HEK293 (cell line): ENCODE results near the gene FAM117B.

Experiments
- CTCF ChIA-PET: fragments of 350-600 bp; formaldehyde crosslinking; extraction: SDS; loops from one replicate; lab custom pipeline; 2021; ENCODE audit warnings: antibody characterized with exemption; lab: Yijun Ruan, JAX
- POLR2A ChIA-PET: fragments of 300-600 bp; formaldehyde crosslinking; extraction: SDS; loops from one replicate; lab custom pipeline; 2020; ENCODE audit warnings: antibody characterized with exemption, inconsistent platforms; lab: Yijun Ruan, JAX
- H3K27ac ChIP-seq: fragments of 200-500 bp; sonication (Bioruptor generic); 2 replicates; pipeline ENCODE4 v1.5.1; 2014; ENCODE audit warnings: low read depth, low read length, control low read depth, inconsistent platforms; ENCODE audit errors: extremely low read depth
- H3K36me3 ChIP-seq, 2 experiments: fragments of 200-500 bp in 1 of 2; sonication (Bioruptor generic) in 1 of 2; 1 replicate in 1 of 2; 2 replicates in 1 of 2; pipeline ENCODE4 v1.5.1; 2014 to 2017; ENCODE audit warnings: inconsistent platforms in 2 of 2, low read length in 2 of 2; ENCODE audit not compliant: control insufficient read depth in 2 of 2, insufficient read depth in 1 of 2
- H3K4me1 ChIP-seq: fragments of 200-500 bp; sonication (Bioruptor generic); 2 replicates; pipeline ENCODE4 v1.5.1; 2014; ENCODE audit warnings: mild to moderate bottlenecking, low read length, inconsistent platforms; ENCODE audit not compliant: control insufficient read depth, insufficient read depth
- H3K4me3 ChIP-seq: 2 replicates; pipeline ENCODE4 v1.5.1; 2011; ENCODE audit warnings: low read depth, mild to moderate bottlenecking, control low read depth, low read length, moderate library complexity
- H3K9me3 ChIP-seq: fragments of 200-500 bp; sonication (Bioruptor generic); 2 replicates; pipeline ENCODE4 v1.5.1; 2014; ENCODE audit warnings: low read depth, low read length, inconsistent platforms; ENCODE audit not compliant: control insufficient read depth, insufficient read depth
- HOXD13 ChIP-seq: sonication (generic); formaldehyde crosslinking; IDR thresholded peaks from 2 replicates; pipeline ENCODE4 v1.8.0; 2022; ENCODE audit warnings: missing genetic modification reagents, borderline replicate concordance
- KLF16 ChIP-seq: fragments of 450-650 bp; formaldehyde crosslinking; IDR thresholded peaks from 2 replicates; pipeline ENCODE4 v1.5.1; 2017; ENCODE audit warnings: missing biosample characterization, missing genetic modification characterization
- KLF7 ChIP-seq: fragments of 450-650 bp; formaldehyde crosslinking; IDR thresholded peaks from 2 replicates; pipeline ENCODE4 v1.5.1; 2016; ENCODE audit warnings: missing biosample characterization, missing genetic modification characterization, borderline replicate concordance
- KLF8 ChIP-seq: fragments of 450-650 bp; formaldehyde crosslinking; IDR thresholded peaks from 2 replicates; pipeline ENCODE4 v1.5.1; 2016; ENCODE audit warnings: missing biosample characterization, missing genetic modification characterization
- PRDM1 ChIP-seq: fragments of 450-650 bp; formaldehyde crosslinking; IDR thresholded peaks from 2 replicates; pipeline ENCODE4; 2016; ENCODE audit warnings: missing biosample characterization, missing genetic modification characterization
- PRDM6 ChIP-seq: fragments of 450-650 bp; formaldehyde crosslinking; IDR thresholded peaks from 2 replicates; pipeline ENCODE4 v1.5.1; 2017; ENCODE audit warnings: missing biosample characterization, missing genetic modification characterization
- WT1 ChIP-seq: fragments of 450-650 bp; formaldehyde crosslinking; IDR thresholded peaks from 2 replicates; pipeline ENCODE4 v1.5.1; 2016; ENCODE audit warnings: missing biosample characterization, missing genetic modification characterization
- ZBTB48 ChIP-seq: fragments of 450-650 bp; formaldehyde crosslinking; IDR thresholded peaks from 2 replicates; pipeline ENCODE4 v1.5.1; 2016; ENCODE audit warnings: missing biosample characterization, missing genetic modification characterization
- ZBTB6 ChIP-seq: fragments of 450-650 bp; formaldehyde crosslinking; IDR thresholded peaks from 2 replicates; pipeline ENCODE4 v1.5.1; 2017; ENCODE audit warnings: missing biosample characterization, missing genetic modification characterization
- ZNF341 ChIP-seq: fragments of 450-650 bp; formaldehyde crosslinking; IDR thresholded peaks from 2 replicates; pipeline ENCODE4; 2016; ENCODE audit warnings: low read depth, missing biosample characterization, missing genetic modification characterization
- ZNF426 ChIP-seq: fragments of 450-650 bp; formaldehyde crosslinking; IDR thresholded peaks from 2 replicates; pipeline ENCODE4 v1.5.1; 2017; ENCODE audit warnings: missing biosample characterization, missing genetic modification characterization, mild to moderate bottlenecking, inconsistent platforms, moderate library complexity
- ZNF48 ChIP-seq: fragments of 450-650 bp; formaldehyde crosslinking; IDR thresholded peaks from 2 replicates; pipeline ENCODE4 v1.5.1; 2016; ENCODE audit warnings: missing biosample characterization, missing genetic modification characterization
- ZNF610 ChIP-seq: fragments of 450-650 bp; formaldehyde crosslinking; IDR thresholded peaks from 2 replicates; pipeline ENCODE4 v1.5.1; 2016; ENCODE audit warnings: missing biosample characterization, missing genetic modification characterization, borderline replicate concordance
- ZNF660 ChIP-seq: fragments of 450-650 bp; IDR thresholded peaks from 2 replicates; pipeline ENCODE4 v1.5.1; 2018; ENCODE audit warnings: missing biosample characterization, mild to moderate bottlenecking, missing genetic modification characterization
- ZSCAN4 ChIP-seq: fragments of 450-650 bp; formaldehyde crosslinking; IDR thresholded peaks from 2 replicates; pipeline ENCODE4 v1.5.1; 2017; ENCODE audit warnings: missing biosample characterization, missing genetic modification characterization
- TF ChIP-seq, protein P1 (sequence below): fragments of 450-650 bp; formaldehyde crosslinking; IDR thresholded peaks from 2 replicates; pipeline ENCODE4 v1.5.0; 2017; ENCODE audit warnings: missing biosample characterization, missing genetic modification characterization, borderline replicate concordance
- TF ChIP-seq, protein P2 (sequence below): fragments of 450-650 bp; formaldehyde crosslinking; IDR thresholded peaks from 2 replicates; pipeline ENCODE4 v1.5.1; 2017; ENCODE audit warnings: missing biosample characterization, missing genetic modification characterization
- TF ChIP-seq, protein P3 (sequence below): fragments of 450-650 bp; formaldehyde crosslinking; IDR thresholded peaks from 2 replicates; pipeline ENCODE4 v1.5.1; 2016; ENCODE audit warnings: missing biosample characterization, missing genetic modification characterization, low read depth

FAM117B gene

DNA sequence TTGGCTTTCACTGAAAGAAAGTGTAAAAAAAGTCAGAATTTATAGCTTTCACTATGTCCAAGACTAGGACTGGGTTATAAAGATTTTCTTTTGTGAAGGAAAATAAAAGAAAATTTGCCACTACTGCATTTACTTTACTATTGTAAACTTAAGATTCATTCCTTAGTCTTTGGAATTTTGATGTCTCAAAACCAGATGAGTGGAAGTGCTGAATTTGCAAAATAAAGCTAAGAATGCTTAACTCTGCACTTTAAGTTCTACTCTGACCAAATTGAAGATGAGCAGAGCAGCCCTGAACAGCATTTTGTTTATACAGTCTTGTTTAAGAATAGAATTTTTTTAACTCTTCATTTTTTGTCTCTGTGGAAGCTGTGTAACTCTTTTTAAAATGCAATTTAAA, 134.4 kb downstream of the FAM117B start:
- CTCF ChIA-PET = interaction anchor here (0.6 kb wide), 1 partner anchor 179 kb away, joined by 4 read pairs; no protein-coding TSS in a partner anchor
- no peak overlapping the region for H3K27ac ChIP-seq
- no peaks in the 10 kb centered on the region for H3K9me3 ChIP-seq
- no peaks in the 10 kb centered on the region for H3K4me1 ChIP-seq
- H3K4me3 ChIP-seq = no peak overlapping the region
- POLR2A ChIA-PET = no interaction called here
- no peak for TF ChIP-seq KLF7
- no peak for TF ChIP-seq ZSCAN4
- no peak for TF ChIP-seq HOXD13 (CRISPR knock-in tag)
- TF ChIP-seq PRDM1 (tag by site-specific recombination) = 0 out of 2 replicates have a peak, but pooled peaks have one; percentile 46
- TF ChIP-seq ZNF426 (tag by site-specific recombination) = no peak
- no peak for TF ChIP-seq PRDM6 (tag by site-specific recombination)
- TF ChIP-seq, protein P1, sequence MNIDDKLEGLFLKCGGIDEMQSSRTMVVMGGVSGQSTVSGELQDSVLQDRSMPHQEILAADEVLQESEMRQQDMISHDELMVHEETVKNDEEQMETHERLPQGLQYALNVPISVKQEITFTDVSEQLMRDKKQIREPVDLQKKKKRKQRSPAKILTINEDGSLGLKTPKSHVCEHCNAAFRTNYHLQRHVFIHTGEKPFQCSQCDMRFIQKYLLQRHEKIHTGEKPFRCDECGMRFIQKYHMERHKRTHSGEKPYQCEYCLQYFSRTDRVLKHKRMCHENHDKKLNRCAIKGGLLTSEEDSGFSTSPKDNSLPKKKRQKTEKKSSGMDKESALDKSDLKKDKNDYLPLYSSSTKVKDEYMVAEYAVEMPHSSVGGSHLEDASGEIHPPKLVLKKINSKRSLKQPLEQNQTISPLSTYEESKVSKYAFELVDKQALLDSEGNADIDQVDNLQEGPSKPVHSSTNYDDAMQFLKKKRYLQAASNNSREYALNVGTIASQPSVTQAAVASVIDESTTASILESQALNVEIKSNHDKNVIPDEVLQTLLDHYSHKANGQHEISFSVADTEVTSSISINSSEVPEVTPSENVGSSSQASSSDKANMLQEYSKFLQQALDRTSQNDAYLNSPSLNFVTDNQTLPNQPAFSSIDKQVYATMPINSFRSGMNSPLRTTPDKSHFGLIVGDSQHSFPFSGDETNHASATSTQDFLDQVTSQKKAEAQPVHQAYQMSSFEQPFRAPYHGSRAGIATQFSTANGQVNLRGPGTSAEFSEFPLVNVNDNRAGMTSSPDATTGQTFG = no peak
- peaks cover 0 to 18% of the 10 kb centered on the region in 2 experiments; a peak in 2 of 3 replicates for H3K36me3 ChIP-seq

DNA sequence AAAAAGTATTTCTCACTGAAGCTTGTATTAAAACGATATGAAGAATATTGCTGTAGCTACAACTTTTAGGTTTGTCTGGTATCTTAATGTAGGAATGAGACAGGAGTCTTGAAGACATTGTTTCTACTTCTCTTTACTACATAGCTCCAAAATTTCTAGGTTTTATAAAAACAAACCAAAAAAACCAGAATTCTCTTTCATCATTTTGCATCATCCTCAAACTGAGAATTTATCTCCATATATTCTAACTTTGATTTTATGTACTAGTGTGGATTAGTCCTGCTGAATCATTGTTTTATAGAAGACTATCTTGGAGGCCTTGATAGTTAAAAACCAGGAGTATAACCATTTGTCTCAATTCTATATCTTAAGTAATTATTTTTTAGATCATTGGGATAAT, 136.6 kb downstream of the FAM117B start:
- Histone ChIP-seq H3K9me3 (no peaks in the 10 kb centered on the region), H3K36me3 (peaks cover 0 to 16% of the 10 kb centered on the region in 2 experiments; a peak in 2 of 3 replicates), H3K4me3 (no peak overlapping the region), H3K4me1 (no peaks in the 10 kb centered on the region), H3K27ac (no peak overlapping the region)
- POLR2A ChIA-PET = no interaction called here
- CTCF ChIA-PET = no interaction called here
- TF ChIP-seq ZBTB48 (tag by site-specific recombination) (no peak), ZNF660 (tag by site-specific recombination) (no peak), KLF8 (tag by site-specific recombination) (no peak)
- TF ChIP-seq, protein P2, sequence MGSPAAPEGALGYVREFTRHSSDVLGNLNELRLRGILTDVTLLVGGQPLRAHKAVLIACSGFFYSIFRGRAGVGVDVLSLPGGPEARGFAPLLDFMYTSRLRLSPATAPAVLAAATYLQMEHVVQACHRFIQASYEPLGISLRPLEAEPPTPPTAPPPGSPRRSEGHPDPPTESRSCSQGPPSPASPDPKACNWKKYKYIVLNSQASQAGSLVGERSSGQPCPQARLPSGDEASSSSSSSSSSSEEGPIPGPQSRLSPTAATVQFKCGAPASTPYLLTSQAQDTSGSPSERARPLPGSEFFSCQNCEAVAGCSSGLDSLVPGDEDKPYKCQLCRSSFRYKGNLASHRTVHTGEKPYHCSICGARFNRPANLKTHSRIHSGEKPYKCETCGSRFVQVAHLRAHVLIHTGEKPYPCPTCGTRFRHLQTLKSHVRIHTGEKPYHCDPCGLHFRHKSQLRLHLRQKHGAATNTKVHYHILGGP (tag by site-specific recombination) = peak; percentile 47; the same call in 1 of the 2 replicates

DNA sequence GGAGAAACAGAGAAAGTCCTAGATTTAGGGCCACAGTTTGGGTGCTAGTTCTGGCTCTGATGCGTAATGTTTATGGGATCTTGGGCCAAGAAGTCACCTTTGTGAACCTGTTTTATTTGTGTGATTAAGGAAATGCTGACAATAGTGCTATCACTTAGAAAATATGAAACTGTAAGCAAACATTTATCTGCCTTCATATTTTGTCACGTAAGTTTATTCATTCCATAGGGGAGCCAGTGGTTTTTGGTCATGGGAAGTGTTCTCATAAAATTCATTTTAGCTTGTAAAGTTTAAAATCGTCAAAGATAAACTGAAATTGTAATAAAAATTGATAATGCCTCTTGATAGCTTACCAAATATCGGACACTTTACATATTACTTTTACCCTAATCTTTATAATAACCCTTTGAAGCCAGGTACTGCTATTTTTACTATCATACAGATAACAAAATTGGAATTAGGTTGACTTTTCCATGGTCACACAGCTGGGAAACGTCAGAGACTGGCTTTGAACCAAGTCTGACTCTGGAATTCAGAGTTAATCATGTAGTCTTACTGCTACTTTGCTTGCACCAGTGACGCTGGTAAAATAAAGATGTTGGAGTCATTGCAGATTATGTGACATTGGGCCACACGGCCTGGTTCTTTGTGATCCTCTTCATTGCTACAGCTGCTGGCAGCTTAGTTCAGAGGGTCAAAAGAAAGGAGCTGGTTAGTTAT, 137.1 kb downstream of the FAM117B start:
- H3K9me3 ChIP-seq = no peaks in the 10 kb centered on the region
- TF ChIP-seq ZNF610 (tag by site-specific recombination) = no peak
- TF ChIP-seq ZNF341 (tag by site-specific recombination) = no peak
- TF ChIP-seq, protein P3, sequence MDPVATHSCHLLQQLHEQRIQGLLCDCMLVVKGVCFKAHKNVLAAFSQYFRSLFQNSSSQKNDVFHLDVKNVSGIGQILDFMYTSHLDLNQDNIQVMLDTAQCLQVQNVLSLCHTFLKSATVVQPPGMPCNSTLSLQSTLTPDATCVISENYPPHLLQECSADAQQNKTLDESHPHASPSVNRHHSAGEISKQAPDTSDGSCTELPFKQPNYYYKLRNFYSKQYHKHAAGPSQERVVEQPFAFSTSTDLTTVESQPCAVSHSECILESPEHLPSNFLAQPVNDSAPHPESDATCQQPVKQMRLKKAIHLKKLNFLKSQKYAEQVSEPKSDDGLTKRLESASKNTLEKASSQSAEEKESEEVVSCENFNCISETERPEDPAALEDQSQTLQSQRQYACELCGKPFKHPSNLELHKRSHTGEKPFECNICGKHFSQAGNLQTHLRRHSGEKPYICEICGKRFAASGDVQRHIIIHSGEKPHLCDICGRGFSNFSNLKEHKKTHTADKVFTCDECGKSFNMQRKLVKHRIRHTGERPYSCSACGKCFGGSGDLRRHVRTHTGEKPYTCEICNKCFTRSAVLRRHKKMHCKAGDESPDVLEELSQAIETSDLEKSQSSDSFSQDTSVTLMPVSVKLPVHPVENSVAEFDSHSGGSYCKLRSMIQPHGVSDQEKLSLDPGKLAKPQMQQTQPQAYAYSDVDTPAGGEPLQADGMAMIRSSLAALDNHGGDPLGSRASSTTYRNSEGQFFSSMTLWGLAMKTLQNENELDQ (tag by site-specific recombination) = no peak
- TF ChIP-seq ZBTB6 (tag by site-specific recombination) = no peak
- no peak for TF ChIP-seq ZNF48 (tag by site-specific recombination)
- no peak for TF ChIP-seq WT1 (tag by site-specific recombination)
- no peak for TF ChIP-seq KLF16 (tag by site-specific recombination)
- TF ChIP-seq, all 188 proteins: peak for 0
- H3K4me1 ChIP-seq = no peaks in the 10 kb centered on the region
- no peak overlapping the region for H3K27ac ChIP-seq
- CTCF ChIA-PET = no interaction called here
- peaks cover 0 to 16% of the 10 kb centered on the region in 2 experiments; a peak in 2 of 3 replicates for H3K36me3 ChIP-seq
- POLR2A ChIA-PET = no interaction called here
- H3K4me3 ChIP-seq = no peak overlapping the region
